Measurements from ENCODE around the gene SLC8A3. TPM values are rescaled to one million over a fixed set of nuclear protein-coding genes. Genes with fewer than 3 reads are reported as not detected.

Gene SLC8A3, protein sequence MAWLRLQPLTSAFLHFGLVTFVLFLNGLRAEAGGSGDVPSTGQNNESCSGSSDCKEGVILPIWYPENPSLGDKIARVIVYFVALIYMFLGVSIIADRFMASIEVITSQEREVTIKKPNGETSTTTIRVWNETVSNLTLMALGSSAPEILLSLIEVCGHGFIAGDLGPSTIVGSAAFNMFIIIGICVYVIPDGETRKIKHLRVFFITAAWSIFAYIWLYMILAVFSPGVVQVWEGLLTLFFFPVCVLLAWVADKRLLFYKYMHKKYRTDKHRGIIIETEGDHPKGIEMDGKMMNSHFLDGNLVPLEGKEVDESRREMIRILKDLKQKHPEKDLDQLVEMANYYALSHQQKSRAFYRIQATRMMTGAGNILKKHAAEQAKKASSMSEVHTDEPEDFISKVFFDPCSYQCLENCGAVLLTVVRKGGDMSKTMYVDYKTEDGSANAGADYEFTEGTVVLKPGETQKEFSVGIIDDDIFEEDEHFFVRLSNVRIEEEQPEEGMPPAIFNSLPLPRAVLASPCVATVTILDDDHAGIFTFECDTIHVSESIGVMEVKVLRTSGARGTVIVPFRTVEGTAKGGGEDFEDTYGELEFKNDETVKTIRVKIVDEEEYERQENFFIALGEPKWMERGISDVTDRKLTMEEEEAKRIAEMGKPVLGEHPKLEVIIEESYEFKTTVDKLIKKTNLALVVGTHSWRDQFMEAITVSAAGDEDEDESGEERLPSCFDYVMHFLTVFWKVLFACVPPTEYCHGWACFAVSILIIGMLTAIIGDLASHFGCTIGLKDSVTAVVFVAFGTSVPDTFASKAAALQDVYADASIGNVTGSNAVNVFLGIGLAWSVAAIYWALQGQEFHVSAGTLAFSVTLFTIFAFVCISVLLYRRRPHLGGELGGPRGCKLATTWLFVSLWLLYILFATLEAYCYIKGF
- total RNA-seq (2016; rRNA removed; fragmentation: Illumina TruSeq; extraction: Trizol), result 0.02 TPM in 1 of 2 replicates, not detected in the other
- total RNA-seq (2016; cell fraction: cytosol; rRNA removed; fragmentation: Illumina TruSeq; extraction: Trizol; ENCODE audit: low read depth), result not detected in 2 replicates
- total RNA-seq (2016; cell fraction: insoluble cytoplasmic fraction; rRNA removed; fragmentation: Illumina TruSeq; extraction: Trizol), result not detected in 2 replicates
- total RNA-seq (2016; cell fraction: membrane; rRNA removed; fragmentation: Illumina TruSeq; extraction: Trizol), result 0.14 TPM in 1 of 2 replicates, not detected in the other
- total RNA-seq (2016; cell fraction: nucleus; rRNA removed; fragmentation: Illumina TruSeq; extraction: Trizol), result 0.22 TPM in 1 of 2 replicates, not detected in the other
- polyA plus RNA-seq (2011; rRNA removed), result 0.01 TPM in 1 of 2 replicates, not detected in the other
- polyA plus RNA-seq (2011; cell fraction: cytosol; rRNA removed), result 0.04 TPM in 1 of 2 replicates, not detected in the other
- polyA plus RNA-seq (2011; cell fraction: nucleus; rRNA removed), result 0.05 TPM in 1 of 2 replicates, not detected in the other
- 0.08 and 0.19 TPM in 2 replicates for polyA plus RNA-seq (2012)
- not detected in 2 replicates for polyA plus RNA-seq (2016; cell fraction: cytosol; fragmentation: Illumina TruSeq; extraction: Trizol; ENCODE audit: low read depth)
- not detected in 2 replicates for polyA plus RNA-seq (2016; cell fraction: insoluble cytoplasmic fraction; fragmentation: Illumina TruSeq; extraction: Trizol; ENCODE audit: low read depth)
- polyA plus RNA-seq (2016; cell fraction: membrane; fragmentation: Illumina TruSeq; extraction: Trizol; ENCODE audit: low read depth), result not detected in 2 replicates
- polyA plus RNA-seq (2016; cell fraction: nucleus; fragmentation: Illumina TruSeq; extraction: Trizol; ENCODE audit: insufficient read depth, low read depth), result not detected in 2 replicates
- 0.08 TPM in 1 of 2 replicates, not detected in the other for polyA minus RNA-seq (2011; rRNA and poly(A)+ RNA removed; ENCODE audit: low replicate concordance)
- polyA minus RNA-seq (2011; cell fraction: cytosol; rRNA and poly(A)+ RNA removed), result not detected in 2 replicates
- polyA minus RNA-seq (2011; cell fraction: nucleus; rRNA and poly(A)+ RNA removed), result 0.25 and 0.39 TPM in 2 replicates
- Bru-seq, nascent RNA, result percentile 6 among the genes with signal in this experiment
- BruChase-seq, experiment 1, labeled RNA remaining after a 6-hour chase, result percentile 3 among the genes with signal in this experiment
- percentile 4 among the genes with signal in this experiment for BruChase-seq, experiment 2, labeled RNA remaining after a 2-hour chase
- long read RNA-seq, experiment 1, result 0 reads
- long read RNA-seq, experiment 2, result 0 reads

DNA sequence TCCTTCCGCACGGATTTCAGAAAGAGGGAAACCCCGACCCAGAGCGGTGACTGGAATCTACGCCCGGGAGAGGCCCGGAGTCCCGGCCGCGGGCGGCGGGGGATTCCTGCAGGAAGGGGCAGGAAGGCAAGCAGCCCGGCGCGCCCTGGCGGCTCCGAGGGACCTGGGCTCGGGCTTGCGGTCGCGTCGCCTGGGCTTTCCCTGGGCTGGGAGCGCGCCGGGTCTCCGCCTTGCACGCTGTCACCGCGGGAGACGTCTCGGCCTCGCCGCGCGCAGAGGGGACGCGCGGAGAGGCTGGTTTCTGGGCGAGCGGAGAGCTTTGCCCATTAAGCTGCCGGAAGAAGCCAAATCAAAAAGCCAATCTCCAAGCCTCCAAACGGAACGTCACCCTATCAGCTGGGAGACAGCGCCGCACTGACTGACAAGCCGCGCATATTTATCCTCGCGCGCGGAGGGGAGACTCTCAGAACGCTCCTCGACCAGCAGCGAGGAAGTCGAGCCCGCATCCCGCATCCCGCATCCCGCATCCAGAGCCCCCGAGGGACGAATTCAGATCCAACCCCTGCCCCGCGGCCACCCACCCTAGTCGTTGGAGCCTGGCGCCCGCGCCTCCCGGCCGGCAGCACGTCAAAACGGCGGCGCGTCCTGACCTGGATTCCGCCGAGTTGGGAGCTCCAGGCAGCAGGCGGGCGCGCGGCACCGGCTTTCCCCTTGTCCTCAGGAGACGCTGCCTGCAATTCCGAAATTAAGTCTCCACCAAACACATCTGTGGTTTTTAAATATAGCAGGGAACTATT lies at the start of gene SLC8A3:
TSS of gene SLC8A3 (minus strand) at position 293 of the 797 bp plus-strand sequence. CDS start 20,529 bp downstream, outside the sequence.
- H3K36me3 ChIP-seq (replicated peaks in 1 of 2; ENCODE audit: control insufficient read depth in 1 of 2, insufficient read depth in 2 of 2, low read length in 2 of 2), result no peaks in the 10 kb centered on the region
- ChIA-PET POLR2A (no interaction called here), CTCF (ENCODE audit: low intra/inter-chr PET ratio, low total read pairs) (no interaction called here)
- H3K27me3 ChIP-seq (ENCODE audit: control insufficient read depth in 1 of 2, insufficient read depth in 2 of 2, low read length in 2 of 2), result peaks cover 7 to 57% of the 10 kb centered on the region in 2 experiments
- TF ChIP-seq HOXA3 (CRISPR knock-in tag; IDR thresholded peaks at IDR 0.05) (0 out of 2 replicates have a peak, but pooled peaks have one; percentile 4), HNRNPLL (IDR thresholded peaks at IDR 0.05; ENCODE audit: low read depth, low read length, poor library complexity, severe bottlenecking) (peak; percentile 46), ZNF30 (CRISPR knock-in tag; IDR thresholded peaks at IDR 0.05) (no peak), ZBTB7B (CRISPR knock-in tag; IDR thresholded peaks at IDR 0.05) (no peak), ZNF335 (CRISPR knock-in tag; IDR thresholded peaks at IDR 0.05) (no peak)
- TF ChIP-seq, protein P1, sequence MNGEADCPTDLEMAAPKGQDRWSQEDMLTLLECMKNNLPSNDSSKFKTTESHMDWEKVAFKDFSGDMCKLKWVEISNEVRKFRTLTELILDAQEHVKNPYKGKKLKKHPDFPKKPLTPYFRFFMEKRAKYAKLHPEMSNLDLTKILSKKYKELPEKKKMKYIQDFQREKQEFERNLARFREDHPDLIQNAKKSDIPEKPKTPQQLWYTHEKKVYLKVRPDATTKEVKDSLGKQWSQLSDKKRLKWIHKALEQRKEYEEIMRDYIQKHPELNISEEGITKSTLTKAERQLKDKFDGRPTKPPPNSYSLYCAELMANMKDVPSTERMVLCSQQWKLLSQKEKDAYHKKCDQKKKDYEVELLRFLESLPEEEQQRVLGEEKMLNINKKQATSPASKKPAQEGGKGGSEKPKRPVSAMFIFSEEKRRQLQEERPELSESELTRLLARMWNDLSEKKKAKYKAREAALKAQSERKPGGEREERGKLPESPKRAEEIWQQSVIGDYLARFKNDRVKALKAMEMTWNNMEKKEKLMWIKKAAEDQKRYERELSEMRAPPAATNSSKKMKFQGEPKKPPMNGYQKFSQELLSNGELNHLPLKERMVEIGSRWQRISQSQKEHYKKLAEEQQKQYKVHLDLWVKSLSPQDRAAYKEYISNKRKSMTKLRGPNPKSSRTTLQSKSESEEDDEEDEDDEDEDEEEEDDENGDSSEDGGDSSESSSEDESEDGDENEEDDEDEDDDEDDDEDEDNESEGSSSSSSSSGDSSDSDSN (CRISPR knock-in tag; IDR thresholded peaks at IDR 0.05), result peak; percentile 55; the same call in 1 of the 2 replicates
- TF ChIP-seq, protein P2, sequence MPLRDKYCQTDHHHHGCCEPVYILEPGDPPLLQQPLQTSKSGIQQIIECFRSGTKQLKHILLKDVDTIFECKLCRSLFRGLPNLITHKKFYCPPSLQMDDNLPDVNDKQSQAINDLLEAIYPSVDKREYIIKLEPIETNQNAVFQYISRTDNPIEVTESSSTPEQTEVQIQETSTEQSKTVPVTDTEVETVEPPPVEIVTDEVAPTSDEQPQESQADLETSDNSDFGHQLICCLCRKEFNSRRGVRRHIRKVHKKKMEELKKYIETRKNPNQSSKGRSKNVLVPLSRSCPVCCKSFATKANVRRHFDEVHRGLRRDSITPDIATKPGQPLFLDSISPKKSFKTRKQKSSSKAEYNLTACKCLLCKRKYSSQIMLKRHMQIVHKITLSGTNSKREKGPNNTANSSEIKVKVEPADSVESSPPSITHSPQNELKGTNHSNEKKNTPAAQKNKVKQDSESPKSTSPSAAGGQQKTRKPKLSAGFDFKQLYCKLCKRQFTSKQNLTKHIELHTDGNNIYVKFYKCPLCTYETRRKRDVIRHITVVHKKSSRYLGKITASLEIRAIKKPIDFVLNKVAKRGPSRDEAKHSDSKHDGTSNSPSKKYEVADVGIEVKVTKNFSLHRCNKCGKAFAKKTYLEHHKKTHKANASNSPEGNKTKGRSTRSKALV (CRISPR knock-in tag; IDR thresholded peaks at IDR 0.05), result peak; percentile 94
- H3K4me1 ChIP-seq (ENCODE audit: insufficient read depth, low read length), result peaks cover 7% of the 10 kb centered on the region
- no peak within 1 kb of the TSS for H2AFZ ChIP-seq (ENCODE audit: low read length)
- ATAC-seq, result peak; percentile 80
- no peaks in the 10 kb centered on the region for H3K79me2 ChIP-seq (ENCODE audit: insufficient read depth, low read length)
- no peak for DNase-seq (ENCODE audit: low spot score)
- intact Hi-C loops (cut with micrococcal nuclease; ENCODE audit: unreplicated experiment), result no loop called here
- in situ Hi-C loops (cut with HindIII; ENCODE audit: extremely low pct_ligation_motif_present, low pct_unique_long_range_greater_than_20kb), result no loop called here
- H3K9ac ChIP-seq (ENCODE audit: insufficient read depth, low read depth, low read length), result no peak within 1 kb of the TSS
- 10% methylated on average over 15 of the region's 83 CpGs for WGBS (ENCODE audit: low lambda C conversion rate)
- BruUV-seq (replicated peaks), result no TSS peak
- no peak for FAIRE-seq
- H3K9me3 ChIP-seq (ENCODE audit: low read length), result no peaks in the 10 kb centered on the region
- H3K4me3 ChIP-seq (replicated peaks in 1 of 3; ENCODE audit: insufficient read depth in 1 of 3, low read depth in 2 of 3, low read length in 3 of 3), result peak within 1 kb of the TSS; percentile 34 to 68 (median 44); a peak in 5 of 6 replicates
- H3K27ac ChIP-seq (ENCODE audit: extremely low read length, insufficient read depth, low read length), result no peak within 1 kb of the TSS
- peak within 1 kb of the TSS; percentile 78 for H3K4me2 ChIP-seq (ENCODE audit: low read depth, low read length)
- H4K20me1 ChIP-seq (ENCODE audit: insufficient read depth, low read length), result no peaks in the 10 kb centered on the region
